WTC11 (cell line): ENCODE results near the gene PHOSPHO1. TPM values are rescaled to one million over a fixed set of nuclear protein-coding genes. Genes with fewer than 3 reads are reported as not detected.
A peak's percentile ranks its signal among the peaks of the same experiment; 100 is the strongest.

ENCODE experiments used
- ATAC-seq: fragments of 200-7000 bp; cut with Tn5 transposase; 2 replicates; pipeline ENCODE4 v1.10.0; 2021; ENCODE audit warnings: mild to moderate bottlenecking, moderate library complexity
- CTCF ChIA-PET: fragments of 300-600 bp; sonication (Branson Sonifier 250); formaldehyde crosslinking; loops from one replicate; lab custom pipeline; 2021; ENCODE audit warnings: antibody characterized with exemption; lab: Charles Lee
- POLR2A ChIA-PET: fragments of 350-600 bp; sonication (Branson Sonifier 250); formaldehyde crosslinking; loops from one replicate; lab custom pipeline; 2021; ENCODE audit warnings: antibody characterized with exemption; lab: Charles Lee
- DNase-seq: peaks from one replicate; pipeline ENCODE4 v3.0.0; 2021; ENCODE audit warnings: low spot score
- H3K27ac Mint-ChIP-seq: 2 replicates; pipeline ENCODE4 v1.8.0; 2021; ENCODE audit warnings: mixed read lengths
- H3K27me3 Mint-ChIP-seq: 2 replicates; pipeline ENCODE4 v1.8.0; 2021; ENCODE audit warnings: low read depth, mild to moderate bottlenecking, moderate library complexity, mixed read lengths
- H3K36me3 Mint-ChIP-seq: 2 replicates; pipeline ENCODE4 v1.8.0; 2021; ENCODE audit warnings: mixed read lengths
- H3K4me1 Mint-ChIP-seq: 2 replicates; pipeline ENCODE4 v1.8.0; 2022; ENCODE audit warnings: mixed read lengths
- H3K4me3 Mint-ChIP-seq: 2 replicates; pipeline ENCODE4 v1.8.0; 2021; ENCODE audit warnings: mild to moderate bottlenecking, moderate library complexity, mixed read lengths
- H3K9me3 Mint-ChIP-seq: 2 replicates; pipeline ENCODE4 v1.8.0; 2021; ENCODE audit warnings: mixed read lengths
- CBFB ChIP-seq: sonication (generic); formaldehyde crosslinking; IDR thresholded peaks from 2 replicates; pipeline ENCODE4 v1.8.1; 2022; ENCODE audit warnings: mild to moderate bottlenecking, low read depth, missing genetic modification reagents
- CREB1 ChIP-seq: sonication (generic); formaldehyde crosslinking; IDR thresholded peaks from 2 replicates; pipeline ENCODE4 v1.8.0; 2023; ENCODE audit warnings: mild to moderate bottlenecking, missing genetic modification reagents
- FOXJ3 ChIP-seq: sonication (generic); formaldehyde crosslinking; IDR thresholded peaks from 2 replicates; pipeline ENCODE4 v1.9.0; 2021; ENCODE audit warnings: missing genetic modification reagents, mild to moderate bottlenecking, borderline replicate concordance
- FOXK1 ChIP-seq: sonication (generic); formaldehyde crosslinking; IDR thresholded peaks from 2 replicates; pipeline ENCODE4 v1.8.0; 2022; ENCODE audit warnings: mild to moderate bottlenecking, moderate library complexity, missing genetic modification reagents
- FOXP1 ChIP-seq: sonication (generic); formaldehyde crosslinking; IDR thresholded peaks from 2 replicates; pipeline ENCODE4 v1.8.0; 2022; ENCODE audit warnings: missing genetic modification reagents, mild to moderate bottlenecking, moderate library complexity, borderline replicate concordance
- NFYB ChIP-seq: sonication (generic); formaldehyde crosslinking; conservative IDR thresholded peaks from 2 replicates; pipeline ENCODE4 v1.8.0; 2022; ENCODE audit warnings: low read depth, missing genetic modification reagents
- OVOL2 ChIP-seq: fragments of 250-450 bp; sonication (Bioruptor Pico); IDR thresholded peaks from 2 replicates; pipeline ENCODE4 v1.9.0; 2021; ENCODE audit warnings: mild to moderate bottlenecking, borderline replicate concordance
- SMAD4 ChIP-seq: sonication (generic); formaldehyde crosslinking; IDR thresholded peaks from 2 replicates; pipeline ENCODE4 v1.8.0; 2022; ENCODE audit warnings: mild to moderate bottlenecking, missing genetic modification reagents
- SP1 ChIP-seq: sonication (generic); formaldehyde crosslinking; conservative IDR thresholded peaks from 2 replicates; pipeline ENCODE4 v1.8.1; 2022; ENCODE audit warnings: missing genetic modification reagents
- TEAD4 ChIP-seq: sonication (generic); formaldehyde crosslinking; IDR thresholded peaks from 2 replicates; pipeline ENCODE4 v1.8.0; 2022; ENCODE audit warnings: mild to moderate bottlenecking, missing genetic modification reagents
- ZNF416 ChIP-seq: fragments of 250-450 bp; sonication (Bioruptor Pico); IDR thresholded peaks from 2 replicates; pipeline ENCODE4 v1.9.0; 2021; ENCODE audit warnings: mild to moderate bottlenecking, inconsistent platforms
- total RNA-seq: library from RNA; stranded (reverse); gene quantifications from 3 replicates; pipeline ENCODE4 v1.2.3, GENCODE V29; 2021
- TF ChIP-seq, protein P1 (sequence below): sonication (generic); formaldehyde crosslinking; IDR thresholded peaks from 2 replicates; pipeline ENCODE4 v1.8.1; 2023; ENCODE audit warnings: mild to moderate bottlenecking, missing genetic modification reagents, borderline replicate concordance
- TF ChIP-seq, protein P2 (sequence below): sonication (generic); formaldehyde crosslinking; IDR thresholded peaks from 2 replicates; pipeline ENCODE4 v1.8.1; 2022; ENCODE audit warnings: missing genetic modification reagents, borderline replicate concordance
- TF ChIP-seq, protein P3 (sequence below): sonication (generic); formaldehyde crosslinking; IDR thresholded peaks from 2 replicates; pipeline ENCODE4 v1.8.0; 2022; ENCODE audit warnings: mild to moderate bottlenecking, missing genetic modification reagents
- TF ChIP-seq, protein P4 (sequence below): fragments of 250-450 bp; sonication (Bioruptor Pico); IDR thresholded peaks from 2 replicates; pipeline ENCODE4 v1.8.0; 2021; ENCODE audit warnings: mild to moderate bottlenecking
- TF ChIP-seq, protein P5 (sequence below): sonication (generic); formaldehyde crosslinking; IDR thresholded peaks from 2 replicates; pipeline ENCODE4 v1.8.1; 2023; ENCODE audit warnings: mild to moderate bottlenecking, missing genetic modification reagents, moderate library complexity
- TF ChIP-seq, protein P6 (sequence below): fragments of 250-450 bp; sonication (Bioruptor Pico); IDR thresholded peaks from 2 replicates; pipeline ENCODE4 v1.9.0; 2021; ENCODE audit warnings: mild to moderate bottlenecking
- TF ChIP-seq, protein P7 (sequence below): sonication (generic); formaldehyde crosslinking; conservative IDR thresholded peaks from 2 replicates; pipeline ENCODE4 v1.8.1; 2022; ENCODE audit warnings: mild to moderate bottlenecking, missing genetic modification reagents
- TF ChIP-seq, protein P8 (sequence below): sonication (generic); formaldehyde crosslinking; IDR thresholded peaks from 2 replicates; pipeline ENCODE4 v1.8.0; 2022; ENCODE audit warnings: missing genetic modification reagents

The PHOSPHO1 gene
- total RNA-seq, 1 experiment from 2014 or later, result 0.81 TPM

DNA sequence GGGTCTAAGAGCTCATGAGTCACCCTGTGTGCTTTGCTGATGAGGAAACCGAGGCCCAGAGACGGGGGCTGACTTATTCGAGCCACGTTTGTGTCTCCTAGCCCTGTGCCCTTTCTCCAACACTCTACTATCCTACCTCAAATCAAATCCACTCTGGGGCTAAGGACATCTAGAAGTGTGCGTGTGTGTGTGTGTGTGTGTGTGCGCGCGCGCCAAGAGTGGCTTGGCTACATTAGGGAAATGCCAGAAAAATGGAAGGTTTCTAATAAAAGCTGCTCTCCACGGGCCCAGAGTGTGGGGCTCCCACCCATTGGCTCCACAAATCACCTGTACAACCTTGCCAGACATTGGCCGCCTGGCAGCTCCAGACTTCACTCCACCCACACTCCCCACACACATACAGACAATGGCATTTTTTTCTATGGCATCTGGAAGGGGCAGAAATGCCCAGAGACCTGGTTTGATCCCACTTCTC lies 30.3 kb upstream of the PHOSPHO1 start (continued):
- TF ChIP-seq, protein P1, sequence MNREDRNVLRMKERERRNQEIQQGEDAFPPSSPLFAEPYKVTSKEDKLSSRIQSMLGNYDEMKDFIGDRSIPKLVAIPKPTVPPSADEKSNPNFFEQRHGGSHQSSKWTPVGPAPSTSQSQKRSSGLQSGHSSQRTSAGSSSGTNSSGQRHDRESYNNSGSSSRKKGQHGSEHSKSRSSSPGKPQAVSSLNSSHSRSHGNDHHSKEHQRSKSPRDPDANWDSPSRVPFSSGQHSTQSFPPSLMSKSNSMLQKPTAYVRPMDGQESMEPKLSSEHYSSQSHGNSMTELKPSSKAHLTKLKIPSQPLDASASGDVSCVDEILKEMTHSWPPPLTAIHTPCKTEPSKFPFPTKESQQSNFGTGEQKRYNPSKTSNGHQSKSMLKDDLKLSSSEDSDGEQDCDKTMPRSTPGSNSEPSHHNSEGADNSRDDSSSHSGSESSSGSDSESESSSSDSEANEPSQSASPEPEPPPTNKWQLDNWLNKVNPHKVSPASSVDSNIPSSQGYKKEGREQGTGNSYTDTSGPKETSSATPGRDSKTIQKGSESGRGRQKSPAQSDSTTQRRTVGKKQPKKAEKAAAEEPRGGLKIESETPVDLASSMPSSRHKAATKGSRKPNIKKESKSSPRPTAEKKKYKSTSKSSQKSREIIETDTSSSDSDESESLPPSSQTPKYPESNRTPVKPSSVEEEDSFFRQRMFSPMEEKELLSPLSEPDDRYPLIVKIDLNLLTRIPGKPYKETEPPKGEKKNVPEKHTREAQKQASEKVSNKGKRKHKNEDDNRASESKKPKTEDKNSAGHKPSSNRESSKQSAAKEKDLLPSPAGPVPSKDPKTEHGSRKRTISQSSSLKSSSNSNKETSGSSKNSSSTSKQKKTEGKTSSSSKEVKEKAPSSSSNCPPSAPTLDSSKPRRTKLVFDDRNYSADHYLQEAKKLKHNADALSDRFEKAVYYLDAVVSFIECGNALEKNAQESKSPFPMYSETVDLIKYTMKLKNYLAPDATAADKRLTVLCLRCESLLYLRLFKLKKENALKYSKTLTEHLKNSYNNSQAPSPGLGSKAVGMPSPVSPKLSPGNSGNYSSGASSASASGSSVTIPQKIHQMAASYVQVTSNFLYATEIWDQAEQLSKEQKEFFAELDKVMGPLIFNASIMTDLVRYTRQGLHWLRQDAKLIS (CRISPR knock-in tag), result no peak
- TF ChIP-seq, protein P2, sequence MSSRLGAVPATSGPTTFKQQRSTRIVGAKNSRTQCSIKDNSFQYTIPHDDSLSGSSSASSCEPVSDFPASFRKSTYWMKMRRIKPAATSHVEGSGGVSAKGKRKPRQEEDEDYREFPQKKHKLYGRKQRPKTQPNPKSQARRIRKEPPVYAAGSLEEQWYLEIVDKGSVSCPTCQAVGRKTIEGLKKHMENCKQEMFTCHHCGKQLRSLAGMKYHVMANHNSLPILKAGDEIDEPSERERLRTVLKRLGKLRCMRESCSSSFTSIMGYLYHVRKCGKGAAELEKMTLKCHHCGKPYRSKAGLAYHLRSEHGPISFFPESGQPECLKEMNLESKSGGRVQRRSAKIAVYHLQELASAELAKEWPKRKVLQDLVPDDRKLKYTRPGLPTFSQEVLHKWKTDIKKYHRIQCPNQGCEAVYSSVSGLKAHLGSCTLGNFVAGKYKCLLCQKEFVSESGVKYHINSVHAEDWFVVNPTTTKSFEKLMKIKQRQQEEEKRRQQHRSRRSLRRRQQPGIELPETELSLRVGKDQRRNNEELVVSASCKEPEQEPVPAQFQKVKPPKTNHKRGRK, result no peak
- TF ChIP-seq TEAD4 (CRISPR knock-in tag) (no peak), FOXK1 (CRISPR knock-in tag) (no peak), ZNF416 (CRISPR knock-in tag) (no peak), CREB1 (CRISPR knock-in tag) (no peak), OVOL2 (CRISPR knock-in tag) (no peak), NFYB (CRISPR knock-in tag) (no peak), SMAD4 (CRISPR knock-in tag) (no peak), FOXJ3 (CRISPR knock-in tag) (no peak)
- TF ChIP-seq, protein P3, sequence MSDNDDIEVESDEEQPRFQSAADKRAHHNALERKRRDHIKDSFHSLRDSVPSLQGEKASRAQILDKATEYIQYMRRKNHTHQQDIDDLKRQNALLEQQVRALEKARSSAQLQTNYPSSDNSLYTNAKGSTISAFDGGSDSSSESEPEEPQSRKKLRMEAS (CRISPR knock-in tag), result no peak
- TF ChIP-seq, protein P4, sequence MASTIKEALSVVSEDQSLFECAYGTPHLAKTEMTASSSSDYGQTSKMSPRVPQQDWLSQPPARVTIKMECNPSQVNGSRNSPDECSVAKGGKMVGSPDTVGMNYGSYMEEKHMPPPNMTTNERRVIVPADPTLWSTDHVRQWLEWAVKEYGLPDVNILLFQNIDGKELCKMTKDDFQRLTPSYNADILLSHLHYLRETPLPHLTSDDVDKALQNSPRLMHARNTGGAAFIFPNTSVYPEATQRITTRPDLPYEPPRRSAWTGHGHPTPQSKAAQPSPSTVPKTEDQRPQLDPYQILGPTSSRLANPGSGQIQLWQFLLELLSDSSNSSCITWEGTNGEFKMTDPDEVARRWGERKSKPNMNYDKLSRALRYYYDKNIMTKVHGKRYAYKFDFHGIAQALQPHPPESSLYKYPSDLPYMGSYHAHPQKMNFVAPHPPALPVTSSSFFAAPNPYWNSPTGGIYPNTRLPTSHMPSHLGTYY (CRISPR knock-in tag), result no peak
- TF ChIP-seq, protein P5, sequence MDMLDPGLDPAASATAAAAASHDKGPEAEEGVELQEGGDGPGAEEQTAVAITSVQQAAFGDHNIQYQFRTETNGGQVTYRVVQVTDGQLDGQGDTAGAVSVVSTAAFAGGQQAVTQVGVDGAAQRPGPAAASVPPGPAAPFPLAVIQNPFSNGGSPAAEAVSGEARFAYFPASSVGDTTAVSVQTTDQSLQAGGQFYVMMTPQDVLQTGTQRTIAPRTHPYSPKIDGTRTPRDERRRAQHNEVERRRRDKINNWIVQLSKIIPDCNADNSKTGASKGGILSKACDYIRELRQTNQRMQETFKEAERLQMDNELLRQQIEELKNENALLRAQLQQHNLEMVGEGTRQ (CRISPR knock-in tag), result no peak
- TF ChIP-seq, protein P6, sequence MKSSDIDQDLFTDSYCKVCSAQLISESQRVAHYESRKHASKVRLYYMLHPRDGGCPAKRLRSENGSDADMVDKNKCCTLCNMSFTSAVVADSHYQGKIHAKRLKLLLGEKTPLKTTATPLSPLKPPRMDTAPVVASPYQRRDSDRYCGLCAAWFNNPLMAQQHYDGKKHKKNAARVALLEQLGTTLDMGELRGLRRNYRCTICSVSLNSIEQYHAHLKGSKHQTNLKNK (CRISPR knock-in tag), result no peak
- TF ChIP-seq, protein P7, sequence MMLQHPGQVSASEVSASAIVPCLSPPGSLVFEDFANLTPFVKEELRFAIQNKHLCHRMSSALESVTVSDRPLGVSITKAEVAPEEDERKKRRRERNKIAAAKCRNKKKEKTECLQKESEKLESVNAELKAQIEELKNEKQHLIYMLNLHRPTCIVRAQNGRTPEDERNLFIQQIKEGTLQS (CRISPR knock-in tag), result no peak

DNA sequence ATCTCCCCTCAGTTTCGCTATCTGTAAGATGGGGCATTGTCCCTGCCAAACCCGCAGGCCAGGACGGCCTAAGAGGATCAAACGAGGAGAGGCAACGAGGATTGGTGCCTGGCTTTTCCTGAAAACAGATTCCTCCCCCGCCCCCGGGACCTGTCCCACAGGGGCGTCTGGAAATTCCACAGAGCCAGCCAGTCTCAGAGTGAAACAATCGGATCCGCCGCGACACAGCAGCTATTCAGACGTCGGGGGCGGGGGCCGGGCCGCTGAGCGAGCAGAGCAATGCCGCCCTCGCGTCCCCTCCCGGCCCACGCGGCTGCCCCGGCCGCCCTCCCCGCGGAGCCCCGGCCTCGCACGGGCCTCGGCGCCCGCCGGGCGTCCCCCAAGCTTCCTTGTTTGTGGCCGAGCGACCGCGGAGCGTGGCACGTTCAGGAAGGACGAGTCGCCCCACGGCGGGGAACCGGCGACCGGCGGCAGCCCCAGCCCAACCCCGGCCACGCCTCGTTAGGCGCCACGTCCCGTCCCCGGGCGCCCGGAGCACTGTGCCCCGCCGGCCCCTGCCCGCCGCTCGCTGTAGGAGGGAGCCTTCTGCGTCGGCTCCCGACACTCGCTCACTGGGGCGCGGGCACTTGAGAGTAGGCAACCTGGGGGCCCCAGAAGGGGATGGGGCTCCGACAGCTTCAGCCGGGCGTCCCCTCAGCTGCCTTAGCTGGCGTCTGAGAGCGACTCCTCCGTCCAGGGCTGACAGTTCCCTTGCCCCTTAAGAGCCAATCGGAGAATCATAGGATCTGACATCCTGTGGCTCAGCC lies 29.6 kb upstream of the PHOSPHO1 start:
- no peaks in the 10 kb centered on the region for H3K9me3 Mint-ChIP-seq
- H3K4me3 Mint-ChIP-seq, result peak overlapping the region; percentile 80
- DNase-seq (peak; percentile 48), ATAC-seq (peak; percentile 75)
- no peak overlapping the region for H3K27ac Mint-ChIP-seq
- peaks cover 8% of the 10 kb centered on the region for H3K4me1 Mint-ChIP-seq
- H3K36me3 Mint-ChIP-seq, result no peaks in the 10 kb centered on the region
- peaks cover 27% of the 10 kb centered on the region for H3K27me3 Mint-ChIP-seq
- POLR2A ChIA-PET, result no interaction called here
- CTCF ChIA-PET, result interaction anchor here (0.6 to 2.6 kb wide), 14 partner anchors 16 to 309 kb away, joined by 3 to 19 read pairs (median 3); partner anchors contain the start of gene PHOSPHO1
- TF ChIP-seq, protein P5 (CRISPR knock-in tag), result no peak
- TF ChIP-seq, protein P7 (CRISPR knock-in tag), result no peak
- TF ChIP-seq, protein P8, sequence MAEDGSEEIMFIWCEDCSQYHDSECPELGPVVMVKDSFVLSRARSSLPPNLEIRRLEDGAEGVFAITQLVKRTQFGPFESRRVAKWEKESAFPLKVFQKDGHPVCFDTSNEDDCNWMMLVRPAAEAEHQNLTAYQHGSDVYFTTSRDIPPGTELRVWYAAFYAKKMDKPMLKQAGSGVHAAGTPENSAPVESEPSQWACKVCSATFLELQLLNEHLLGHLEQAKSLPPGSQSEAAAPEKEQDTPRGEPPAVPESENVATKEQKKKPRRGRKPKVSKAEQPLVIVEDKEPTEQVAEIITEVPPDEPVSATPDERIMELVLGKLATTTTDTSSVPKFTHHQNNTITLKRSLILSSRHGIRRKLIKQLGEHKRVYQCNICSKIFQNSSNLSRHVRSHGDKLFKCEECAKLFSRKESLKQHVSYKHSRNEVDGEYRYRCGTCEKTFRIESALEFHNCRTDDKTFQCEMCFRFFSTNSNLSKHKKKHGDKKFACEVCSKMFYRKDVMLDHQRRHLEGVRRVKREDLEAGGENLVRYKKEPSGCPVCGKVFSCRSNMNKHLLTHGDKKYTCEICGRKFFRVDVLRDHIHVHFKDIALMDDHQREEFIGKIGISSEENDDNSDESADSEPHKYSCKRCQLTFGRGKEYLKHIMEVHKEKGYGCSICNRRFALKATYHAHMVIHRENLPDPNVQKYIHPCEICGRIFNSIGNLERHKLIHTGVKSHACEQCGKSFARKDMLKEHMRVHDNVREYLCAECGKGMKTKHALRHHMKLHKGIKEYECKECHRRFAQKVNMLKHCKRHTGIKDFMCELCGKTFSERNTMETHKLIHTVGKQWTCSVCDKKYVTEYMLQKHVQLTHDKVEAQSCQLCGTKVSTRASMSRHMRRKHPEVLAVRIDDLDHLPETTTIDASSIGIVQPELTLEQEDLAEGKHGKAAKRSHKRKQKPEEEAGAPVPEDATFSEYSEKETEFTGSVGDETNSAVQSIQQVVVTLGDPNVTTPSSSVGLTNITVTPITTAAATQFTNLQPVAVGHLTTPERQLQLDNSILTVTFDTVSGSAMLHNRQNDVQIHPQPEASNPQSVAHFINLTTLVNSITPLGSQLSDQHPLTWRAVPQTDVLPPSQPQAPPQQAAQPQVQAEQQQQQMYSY, result no peak
- TF ChIP-seq CBFB (CRISPR knock-in tag) (no peak), SP1 (peak; percentile 32; the same call in 1 of the 2 replicates), CREB1 (CRISPR knock-in tag) (no peak), FOXP1 (CRISPR knock-in tag) (no peak)
